Measurements from ENCODE around the gene TMOD1. TPM values are rescaled to one million over a fixed set of nuclear protein-coding genes. Genes with fewer than 3 reads are reported as not detected.

Gene TMOD1
- total and polyA plus RNA-seq, 10 donors: 1.6 to 5.8 (median 2.7) TPM

DNA sequence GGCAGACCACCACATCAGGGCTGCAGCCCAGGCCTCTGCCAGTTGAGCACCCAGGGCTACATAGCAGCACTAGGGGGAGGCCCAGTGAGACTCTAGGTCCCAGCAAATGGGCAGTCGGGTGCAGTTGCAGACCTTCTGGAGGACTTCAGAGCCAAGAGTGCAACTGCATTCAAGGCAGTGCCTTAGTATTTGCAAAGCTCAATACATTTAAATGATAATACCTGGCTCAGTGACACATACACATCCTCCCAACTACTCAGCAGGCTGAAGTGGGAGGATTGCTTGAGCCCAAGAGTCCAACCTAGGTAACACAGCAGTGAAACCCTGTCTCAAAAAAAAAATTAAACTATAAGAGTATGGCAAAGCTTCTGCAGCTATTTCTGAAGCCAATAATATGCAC lies 38.6 kb upstream of the TMOD1 start:
- DNase-seq: no peak
- Histone ChIP-seq H3K9me3 (no peaks in the 10 kb centered on the region), H3K27me3 (replicated peaks in 1 of 7) (no peaks in the 10 kb centered on the region), H3K36me3 (peaks cover 0 to 87% (median 13%) of the 10 kb centered on the region in 6 donors), H3K4me3 (no peak overlapping the region), H3K4me1 (no peaks in the 10 kb centered on the region), H3K27ac (no peak overlapping the region)
- WGBS, 5 donors: 97 to 100% (median 100%) methylated on average over 1 of the region's 1 CpG
- intact Hi-C loops (cut with DNase I; ENCODE audit: low total_unique reads): no loop called here
- no peak for TF ChIP-seq POLR2A (IDR thresholded peaks at IDR 0.05)
- no peak for TF ChIP-seq CTCF (IDR thresholded peaks at IDR 0.05 in 8 of 11, conservative IDR thresholded peaks at IDR 0.05 in 3 of 11)
- TF ChIP-seq POLR2AphosphoS5 (IDR thresholded peaks at IDR 0.05): no peak

DNA sequence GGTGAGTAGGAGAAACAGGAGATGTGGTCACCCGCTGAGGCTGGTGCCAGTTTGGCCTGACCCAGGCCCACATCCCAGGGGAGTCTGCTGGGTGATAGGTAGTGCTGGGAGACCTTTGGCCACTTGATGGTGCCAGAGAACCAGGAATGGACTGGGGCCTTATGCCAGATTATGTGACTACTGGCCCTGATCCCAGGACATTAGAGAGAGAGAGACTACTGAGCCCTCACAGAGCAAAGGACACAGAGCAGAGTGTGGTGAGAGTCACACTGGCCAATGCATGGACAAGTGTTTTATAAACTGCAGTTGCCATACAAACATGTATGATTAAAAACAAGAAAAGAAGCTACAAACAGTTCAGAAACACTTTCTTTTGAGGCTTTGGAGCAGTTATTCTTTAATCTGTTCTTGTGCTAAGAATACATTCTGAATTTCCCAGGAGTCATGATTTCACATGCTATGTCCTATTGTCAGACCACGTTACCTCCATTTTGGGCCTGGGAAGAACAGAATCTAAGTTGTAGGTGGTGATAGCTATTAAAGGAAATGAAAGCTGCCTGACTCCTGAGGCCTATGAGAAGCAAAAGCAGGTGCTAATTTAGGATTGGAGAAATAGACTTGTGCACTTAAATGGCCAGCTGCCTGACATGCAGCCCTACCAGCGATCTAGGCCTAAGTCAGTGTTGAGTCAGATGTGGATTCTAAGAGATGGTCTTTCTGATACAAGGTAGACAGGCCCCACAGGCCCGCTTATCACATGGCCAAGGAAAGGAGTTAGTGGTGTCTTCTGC lies 32.6 kb upstream of the TMOD1 start:
- TF ChIP-seq POLR2AphosphoS5 (IDR thresholded peaks at IDR 0.05): peak in 2 of 3 donors; percentile 22 to 55
- TF ChIP-seq CTCF (IDR thresholded peaks at IDR 0.05 in 8 of 11, conservative IDR thresholded peaks at IDR 0.05 in 3 of 11): peak; percentile 35 to 76 (median 59)
- no peak for TF ChIP-seq POLR2A (IDR thresholded peaks at IDR 0.05)
- peaks cover 0 to 3% (median 0%) of the 10 kb centered on the region in 6 donors for H3K4me1 ChIP-seq
- DNase-seq: no peak
- no peak overlapping the region for H3K27ac ChIP-seq
- no peak overlapping the region for H3K4me3 ChIP-seq
- H3K9me3 ChIP-seq: no peaks in the 10 kb centered on the region
- H3K27me3 ChIP-seq (replicated peaks in 1 of 7): no peaks in the 10 kb centered on the region
- WGBS, 5 donors: 84 to 88% (median 85%) methylated on average over 3 to 4 of the region's 4 CpGs
- intact Hi-C loops (cut with DNase I; ENCODE audit: low total_unique reads): loop anchor here (5.0 kb wide), 2 partner anchors 128 to 148 kb away; no protein-coding TSS in a partner anchor
- peaks cover 0 to 91% (median 33%) of the 10 kb centered on the region in 6 donors for H3K36me3 ChIP-seq

- WGBS, 5 donors: 87 to 94% (median 91%) methylated on average over 2 of the region's 2 CpGs
- H3K9me3 ChIP-seq: no peaks in the 10 kb centered on the region
- H3K4me1 ChIP-seq: peaks cover 0 to 3% (median 0%) of the 10 kb centered on the region in 6 donors
- TF ChIP-seq POLR2A (IDR thresholded peaks at IDR 0.05): no peak
- TF ChIP-seq POLR2AphosphoS5 (IDR thresholded peaks at IDR 0.05): no peak
- TF ChIP-seq CTCF (IDR thresholded peaks at IDR 0.05 in 8 of 11, conservative IDR thresholded peaks at IDR 0.05 in 3 of 11): no peak
- no peak for DNase-seq
- H3K4me3 ChIP-seq: no peak overlapping the region
- H3K36me3 ChIP-seq: peaks cover 0 to 91% (median 39%) of the 10 kb centered on the region in 6 donors
- H3K27me3 ChIP-seq (replicated peaks in 1 of 7): no peaks in the 10 kb centered on the region
- intact Hi-C loops (cut with DNase I; ENCODE audit: low total_unique reads): no loop called here
- no peak overlapping the region for H3K27ac ChIP-seq
These were observed 31.4 kb upstream of the TMOD1 start for GRCh38 chr9:97470076-97470475.

DNA sequence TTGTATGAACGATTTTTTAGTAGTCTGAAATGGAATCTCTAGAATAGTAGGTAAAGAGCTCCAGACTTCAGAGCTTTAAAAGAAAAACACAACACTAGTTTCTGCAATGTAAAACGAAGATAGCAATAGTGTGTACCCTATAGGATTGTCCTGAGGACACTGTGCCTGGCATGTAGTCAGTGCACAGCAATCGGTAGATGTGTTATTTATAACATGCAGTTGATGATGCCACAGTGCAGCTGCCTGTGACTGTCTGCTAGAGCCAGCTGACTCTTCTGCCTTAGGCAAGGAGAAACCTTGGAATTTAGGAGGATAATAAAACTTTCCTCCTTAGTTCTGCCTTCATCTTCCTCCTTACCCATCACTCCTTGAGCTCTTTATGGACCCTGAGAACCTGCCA lies 27.7 kb upstream of the TMOD1 start:
- peaks cover 0 to 3% (median 0%) of the 10 kb centered on the region in 6 donors for H3K4me1 ChIP-seq
- no peak overlapping the region for H3K27ac ChIP-seq
- no peak overlapping the region for H3K4me3 ChIP-seq
- H3K9me3 ChIP-seq: no peaks in the 10 kb centered on the region
- intact Hi-C loops (cut with DNase I; ENCODE audit: low total_unique reads): no loop called here
- no peak for DNase-seq
- H3K27me3 ChIP-seq (replicated peaks in 1 of 7): no peaks in the 10 kb centered on the region
- 87 to 96% (median 90%) methylated on average over 3 of the region's 3 CpGs for WGBS, 5 donors
- peaks cover 0 to 91% (median 36%) of the 10 kb centered on the region in 6 donors for H3K36me3 ChIP-seq
- TF ChIP-seq POLR2A (IDR thresholded peaks at IDR 0.05): no peak
- no peak for TF ChIP-seq CTCF (IDR thresholded peaks at IDR 0.05 in 8 of 11, conservative IDR thresholded peaks at IDR 0.05 in 3 of 11)
- no peak for TF ChIP-seq POLR2AphosphoS5 (IDR thresholded peaks at IDR 0.05)
